Activated B cell treated with CpG ODN at 0.5 μM for 24 hours (primary cell): ENCODE results near the gene NPHS1. TPM values are rescaled to one million over a fixed set of nuclear protein-coding genes. Genes with fewer than 3 reads are reported as not detected.
A peak's percentile ranks its signal among the peaks of the same experiment; 100 is the strongest.
"Not testable (repeated sequence)": the region's sequence is repeated elsewhere in the genome, so short reads cannot be mapped to it uniquely, and the experiment has no call there.

Source experiments
- ATAC-seq: fragments of 200-7000 bp; cut with Tn5 transposase; one replicate; pipeline ENCODE4 v1.10.0; 2021; ENCODE audit warnings: low read depth, mild to moderate bottlenecking, moderate library complexity
- CTCF ChIA-PET: fragments of 350-600 bp; sonication (Branson Sonifier 250); formaldehyde crosslinking; loops from one replicate; lab custom pipeline; 2021; ENCODE audit warnings: antibody characterized with exemption; lab: Charles Lee
- POLR2A ChIA-PET: fragments of 350-600 bp; sonication (Branson Sonifier 250); formaldehyde crosslinking; loops from one replicate; lab custom pipeline; 2021; ENCODE audit warnings: antibody characterized with exemption; lab: Charles Lee
- DNase-seq: peaks from one replicate; pipeline ENCODE4 v3.0.0; 2022
- H3K27ac Mint-ChIP-seq: one replicate; pipeline ENCODE4 v1.8.0; 2020; ENCODE audit warnings: mixed read lengths
- H3K27me3 Mint-ChIP-seq: one replicate; pipeline ENCODE4 v1.8.0; 2021; ENCODE audit warnings: mixed read lengths
- H3K36me3 Mint-ChIP-seq: one replicate; pipeline ENCODE4 v1.8.0; 2021; ENCODE audit warnings: low read depth, mixed read lengths
- H3K4me1 Mint-ChIP-seq: one replicate; pipeline ENCODE4 v1.8.0; 2021; ENCODE audit warnings: mixed read lengths
- H3K4me3 Mint-ChIP-seq: one replicate; pipeline ENCODE4 v1.8.0; 2020; ENCODE audit warnings: mild to moderate bottlenecking, mixed read lengths
- H3K9me3 Mint-ChIP-seq: one replicate; pipeline ENCODE4 v1.8.0; 2020; ENCODE audit warnings: mixed read lengths
- intact Hi-C: fragments of 100-400 bp; cut with micrococcal nuclease; formaldehyde crosslinking; loops from one replicate; pipeline ENCODE4 v1.15.1; 2024
- total RNA-seq: library from RNA; stranded (reverse); gene quantifications from 2 replicates; pipeline ENCODE4 v1.2.3, GENCODE V29; 2022
- TF ChIP-seq, protein P1 (sequence below): fragments of 200-600 bp; IDR thresholded peaks from one replicate; pipeline ENCODE4 v1.8.0; 2022; ENCODE audit warnings: antibody characterized with exemption, mild to moderate bottlenecking

The NPHS1 gene
- total RNA-seq, 1 donor from 2014 or later = 0.18 TPM

DNA sequence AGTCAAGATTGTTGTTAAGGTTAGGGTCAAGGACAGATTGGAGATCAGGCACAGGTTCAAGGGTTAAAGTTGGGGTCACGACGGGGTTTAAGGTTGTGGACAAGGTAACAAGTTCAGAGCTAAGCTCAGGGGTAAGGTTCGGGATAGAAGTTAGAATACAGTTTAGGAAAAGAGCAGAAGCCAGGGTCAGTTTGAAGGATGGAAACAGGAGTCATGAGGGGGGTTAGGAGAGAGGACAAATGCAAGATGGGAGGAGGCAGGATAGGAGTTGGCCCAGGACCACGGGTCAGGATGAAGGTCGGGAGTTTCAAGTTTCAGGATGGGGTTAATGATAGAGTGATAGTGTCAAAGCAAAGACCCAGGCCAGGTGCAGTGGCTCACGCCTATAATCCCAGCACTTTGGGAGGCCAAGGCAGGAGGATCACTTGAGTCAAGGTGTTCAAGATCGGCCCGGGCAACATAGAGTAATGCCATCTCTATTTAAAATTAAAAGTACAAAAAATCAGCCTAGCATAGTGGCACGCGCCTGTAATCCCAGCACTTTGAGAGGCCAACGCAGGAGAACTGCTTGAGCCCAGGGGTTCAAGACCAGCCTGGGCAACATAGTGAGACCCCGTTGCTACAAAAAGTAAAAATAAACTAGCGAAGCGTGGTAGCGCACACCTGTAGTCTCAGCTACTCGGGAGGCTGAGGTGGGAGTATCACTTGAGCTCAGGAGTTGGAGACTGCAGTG lies 7.7 kb downstream of the NPHS1 start:
- intact Hi-C loops = no loop called here
- TF ChIP-seq, protein P1, sequence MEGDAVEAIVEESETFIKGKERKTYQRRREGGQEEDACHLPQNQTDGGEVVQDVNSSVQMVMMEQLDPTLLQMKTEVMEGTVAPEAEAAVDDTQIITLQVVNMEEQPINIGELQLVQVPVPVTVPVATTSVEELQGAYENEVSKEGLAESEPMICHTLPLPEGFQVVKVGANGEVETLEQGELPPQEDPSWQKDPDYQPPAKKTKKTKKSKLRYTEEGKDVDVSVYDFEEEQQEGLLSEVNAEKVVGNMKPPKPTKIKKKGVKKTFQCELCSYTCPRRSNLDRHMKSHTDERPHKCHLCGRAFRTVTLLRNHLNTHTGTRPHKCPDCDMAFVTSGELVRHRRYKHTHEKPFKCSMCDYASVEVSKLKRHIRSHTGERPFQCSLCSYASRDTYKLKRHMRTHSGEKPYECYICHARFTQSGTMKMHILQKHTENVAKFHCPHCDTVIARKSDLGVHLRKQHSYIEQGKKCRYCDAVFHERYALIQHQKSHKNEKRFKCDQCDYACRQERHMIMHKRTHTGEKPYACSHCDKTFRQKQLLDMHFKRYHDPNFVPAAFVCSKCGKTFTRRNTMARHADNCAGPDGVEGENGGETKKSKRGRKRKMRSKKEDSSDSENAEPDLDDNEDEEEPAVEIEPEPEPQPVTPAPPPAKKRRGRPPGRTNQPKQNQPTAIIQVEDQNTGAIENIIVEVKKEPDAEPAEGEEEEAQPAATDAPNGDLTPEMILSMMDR = no peak
- CTCF ChIA-PET = no interaction called here
- Mint-ChIP-seq H3K9me3 (no peaks in the 10 kb centered on the region), H3K36me3 (no peaks in the 10 kb centered on the region), H3K27ac (no peak overlapping the region), H3K4me3 (peak overlapping the region; percentile 64), H3K4me1 (peaks cover 16% of the 10 kb centered on the region), H3K27me3 (peaks cover 52% of the 10 kb centered on the region)
- no peak for ATAC-seq
- DNase-seq = no peak
- POLR2A ChIA-PET = interaction anchor here (0.7 kb wide), 1 partner anchor 186 kb away, joined by 3 read pairs; no protein-coding TSS in a partner anchor

DNA sequence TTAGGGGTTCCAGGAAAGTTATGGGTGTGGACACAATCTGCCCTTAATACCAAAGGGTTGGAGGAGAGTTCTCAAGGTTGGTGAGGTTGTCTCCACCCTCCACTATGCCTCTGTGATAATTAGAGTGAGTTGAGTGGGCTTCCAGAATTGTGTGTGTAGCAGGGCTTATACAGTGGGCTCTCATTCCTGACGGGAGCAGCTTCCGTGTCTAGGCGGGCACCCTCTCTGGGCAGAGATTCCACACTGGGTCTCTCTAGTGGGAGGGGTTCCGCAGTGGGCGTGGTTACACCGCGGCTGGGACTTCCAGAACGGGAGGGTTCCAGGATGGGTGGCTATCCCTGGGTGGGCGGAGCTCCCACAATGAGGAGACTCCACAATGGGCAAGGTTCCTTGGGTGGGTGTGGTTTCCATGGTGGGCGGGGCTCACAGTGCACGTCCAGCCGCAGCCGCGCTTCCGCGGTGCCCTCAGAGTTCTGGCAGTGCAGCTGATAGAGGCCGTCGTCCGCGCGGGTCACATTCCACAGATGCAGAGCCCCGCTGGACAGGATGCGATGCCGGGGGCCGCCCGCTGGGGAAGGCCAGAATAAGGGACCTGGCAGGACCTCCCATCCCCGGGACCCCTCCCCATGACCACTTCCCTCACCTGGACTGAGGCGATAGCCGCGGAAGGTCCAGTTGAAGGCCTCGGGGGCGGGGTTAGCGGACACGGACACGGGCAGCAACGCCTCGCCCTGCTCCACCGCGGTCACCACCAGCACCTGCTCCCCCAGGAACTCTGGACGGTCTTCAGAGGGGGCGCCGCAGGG lies 8.4 kb downstream of the NPHS1 start:
- no peak for DNase-seq
- Mint-ChIP-seq H3K4me1 (peaks cover 16% of the 10 kb centered on the region), H3K4me3 (no peak overlapping the region), H3K9me3 (peaks cover 2% of the 10 kb centered on the region), H3K27me3 (peaks cover 52% of the 10 kb centered on the region), H3K36me3 (no peaks in the 10 kb centered on the region), H3K27ac (no peak overlapping the region)
- ATAC-seq = no peak
- TF ChIP-seq, protein P1 = no peak
- ChIA-PET POLR2A (no interaction called here), CTCF (no interaction called here)
- intact Hi-C loops = no loop called here

DNA sequence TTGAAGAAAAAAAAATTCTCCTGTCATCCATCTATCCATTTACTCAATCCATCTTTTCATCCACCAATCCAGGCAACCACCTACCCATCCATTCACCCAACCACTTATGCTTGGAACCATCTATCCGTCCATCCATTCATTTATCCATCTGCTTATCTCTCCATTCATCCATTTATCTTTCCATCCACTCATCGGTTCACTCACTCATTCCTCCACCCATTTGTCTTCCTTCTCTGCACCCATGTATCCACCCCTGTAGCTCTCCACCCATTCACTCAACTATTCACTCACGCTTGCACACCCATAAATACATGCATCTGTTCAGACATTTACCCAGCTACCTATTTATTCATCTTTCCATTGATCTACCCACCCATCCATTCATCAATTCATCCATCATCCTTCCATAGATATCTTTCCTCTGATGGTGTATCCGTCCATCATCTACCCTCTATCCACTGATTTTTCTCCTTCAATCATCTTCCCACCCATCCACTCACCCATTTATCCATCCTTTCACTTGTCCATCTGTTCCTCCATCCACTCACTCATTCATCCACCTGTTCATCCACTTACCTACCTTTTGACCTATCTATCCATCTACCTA lies 9.5 kb downstream of the NPHS1 start:
- ATAC-seq (no peak), DNase-seq (no peak)
- peaks cover 45% of the 10 kb centered on the region for H3K27me3 Mint-ChIP-seq
- peaks cover 16% of the 10 kb centered on the region for H3K4me1 Mint-ChIP-seq
- TF ChIP-seq, protein P1 = no peak
- POLR2A ChIA-PET = no interaction called here
- H3K27ac Mint-ChIP-seq = no peak overlapping the region
- H3K9me3 Mint-ChIP-seq = peaks cover 3% of the 10 kb centered on the region
- no peaks in the 10 kb centered on the region for H3K36me3 Mint-ChIP-seq
- no peak overlapping the region for H3K4me3 Mint-ChIP-seq
- intact Hi-C loops = no loop called here
- CTCF ChIA-PET = no interaction called here

DNA sequence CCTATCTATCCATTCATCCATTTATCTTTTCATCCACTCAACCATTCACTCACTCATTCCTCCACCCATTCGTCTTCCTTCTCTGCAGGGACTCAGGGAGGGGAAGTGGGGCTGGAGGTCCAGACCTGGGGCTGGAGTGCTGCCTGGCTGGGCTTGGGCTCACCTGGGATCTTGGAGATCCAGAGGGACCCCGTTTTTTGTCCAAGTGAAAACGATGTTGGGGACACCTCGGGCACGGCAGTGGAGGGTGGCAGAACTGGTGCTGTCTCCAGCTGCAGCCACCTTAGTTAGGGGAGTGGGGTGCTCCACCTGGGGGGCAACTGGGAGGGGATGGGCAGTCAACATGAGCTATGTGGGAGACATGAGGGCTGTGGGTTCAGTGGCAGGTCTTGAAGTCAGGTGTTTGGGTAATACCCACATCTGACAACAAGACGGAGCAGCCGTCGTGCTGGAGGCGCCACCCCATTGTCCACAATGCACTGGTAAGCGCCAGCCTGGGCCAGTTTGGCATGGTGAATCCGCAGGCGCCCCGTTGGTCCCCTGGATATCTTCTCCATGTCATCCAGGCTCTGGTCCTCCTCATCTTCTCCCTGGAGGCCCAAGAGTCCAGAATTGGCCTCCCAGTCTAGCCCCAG lies 10.2 kb downstream of the NPHS1 start:
- no peak for ATAC-seq
- Mint-ChIP-seq H3K9me3 (peaks cover 3% of the 10 kb centered on the region), H3K27ac (no peak overlapping the region), H3K27me3 (peaks cover 47% of the 10 kb centered on the region), H3K36me3 (no peaks in the 10 kb centered on the region), H3K4me1 (peaks cover 16% of the 10 kb centered on the region), H3K4me3 (no peak overlapping the region)
- TF ChIP-seq, protein P1 = no peak
- no peak for DNase-seq
- POLR2A ChIA-PET = no interaction called here
- CTCF ChIA-PET = no interaction called here
- intact Hi-C loops = no loop called here

DNA sequence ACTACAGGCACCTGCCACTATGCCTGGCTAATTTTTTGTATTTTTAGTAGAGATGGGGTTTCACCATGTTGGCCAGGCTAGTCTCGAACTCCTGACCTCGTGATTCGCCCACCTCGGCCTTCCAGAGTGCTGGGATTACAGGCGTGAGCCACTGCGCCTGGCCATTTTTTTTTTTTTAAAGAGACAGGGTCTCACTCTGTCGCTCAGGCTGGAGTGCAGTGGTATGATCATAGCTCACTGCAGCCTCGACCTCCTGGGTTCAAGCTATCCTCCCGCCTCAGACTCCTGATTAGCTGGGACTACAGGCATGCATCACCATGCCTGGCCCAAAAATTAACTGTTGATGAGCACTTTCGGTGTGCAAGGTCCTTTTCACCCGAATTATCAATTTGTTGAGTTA lies 16.2 kb downstream of the NPHS1 start:
- H3K9me3 Mint-ChIP-seq, CTCF ChIA-PET, H3K4me3 Mint-ChIP-seq, DNase-seq, H3K4me1 Mint-ChIP-seq, intact Hi-C loops, H3K36me3 Mint-ChIP-seq, ATAC-seq, H3K27ac Mint-ChIP-seq, POLR2A ChIA-PET: not testable (repeated sequence)
- H3K27me3 Mint-ChIP-seq = peaks cover 15% of the 10 kb centered on the region
